Eye (tissue), 1 donor: ENCODE results near the gene PTGR2.
A peak's percentile ranks its signal among the peaks of the same experiment; 100 is the strongest.
"Not testable (repeated sequence)": the region's sequence is repeated elsewhere in the genome, so short reads cannot be mapped to it uniquely, and the experiment has no call there.

Experiments
- DNase-seq: peaks from one replicate; pipeline ENCODE4 v3.0.0-alpha.2; 2015

The PTGR2 gene

GRCh38 chr14:73887694-73888459, 36.2 kb downstream of the PTGR2 start:
- peak; percentile 1 for DNase-seq

- DNase-seq = no peak
Observed at GRCh38 chr14:73888460-73888725, 36.8 kb downstream of the PTGR2 start.

GRCh38 chr14:73888971-73889370, 37.3 kb downstream of the PTGR2 start:
- no peak for DNase-seq

GRCh38 chr14:73889376-73889775, 37.7 kb downstream of the PTGR2 start:
- no peak for DNase-seq

GRCh38 chr14:73894180-73894687, 42.6 kb downstream of the PTGR2 start:
- not testable (repeated sequence) for DNase-seq

- DNase-seq = no peak
Observed at GRCh38 chr14:73895939-73896338, 44.3 kb downstream of the PTGR2 start.

DNA sequence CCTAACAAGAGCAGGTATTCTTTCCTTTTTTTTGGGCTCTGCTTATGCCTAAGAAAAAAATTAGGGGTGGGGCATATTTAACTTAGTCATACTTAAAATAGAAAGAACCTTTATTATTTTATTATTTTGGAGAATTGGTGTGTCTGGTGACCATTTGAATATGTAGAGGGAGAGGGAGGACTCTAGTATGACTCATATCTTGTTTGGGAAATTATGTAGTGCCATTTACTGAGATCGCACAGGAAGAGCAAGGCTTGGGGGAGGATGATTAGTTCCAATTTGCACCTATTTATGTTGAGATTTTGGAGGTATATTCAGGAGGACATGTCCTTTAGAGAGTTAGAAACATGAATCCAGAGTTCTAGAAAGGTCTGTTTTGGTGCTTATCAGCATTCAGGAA, 44.9 kb downstream of the PTGR2 start:
- no peak for DNase-seq

GRCh38 chr14:73903028-73903427, 51.4 kb downstream of the PTGR2 start:
- no peak for DNase-seq

GRCh38 chr14:73909681-73910080, 58.0 kb downstream of the PTGR2 start:
- DNase-seq = no peak

GRCh38 chr14:73913256-73913655, 61.6 kb downstream of the PTGR2 start:
- no peak for DNase-seq

DNA sequence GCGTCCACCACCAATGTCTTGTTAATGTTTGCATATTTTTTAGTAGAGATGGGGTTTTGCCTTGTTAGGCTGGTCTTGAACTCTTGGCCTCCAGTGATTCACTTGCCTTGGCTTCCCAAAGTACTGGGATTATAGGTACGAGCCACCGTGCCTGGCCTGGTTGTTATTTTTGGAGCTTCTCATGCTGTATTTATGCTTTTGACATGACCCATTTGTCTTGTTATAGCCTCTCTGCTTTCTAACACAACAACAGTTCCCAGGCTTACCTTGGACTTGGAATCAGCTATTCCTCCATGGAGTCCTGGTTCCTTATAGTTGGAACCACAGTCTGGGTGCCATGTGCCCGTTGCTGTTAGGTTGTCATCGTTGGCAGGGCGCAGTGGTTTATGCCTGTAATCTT, 64.7 kb downstream of the PTGR2 start:
- no peak for DNase-seq

DNA sequence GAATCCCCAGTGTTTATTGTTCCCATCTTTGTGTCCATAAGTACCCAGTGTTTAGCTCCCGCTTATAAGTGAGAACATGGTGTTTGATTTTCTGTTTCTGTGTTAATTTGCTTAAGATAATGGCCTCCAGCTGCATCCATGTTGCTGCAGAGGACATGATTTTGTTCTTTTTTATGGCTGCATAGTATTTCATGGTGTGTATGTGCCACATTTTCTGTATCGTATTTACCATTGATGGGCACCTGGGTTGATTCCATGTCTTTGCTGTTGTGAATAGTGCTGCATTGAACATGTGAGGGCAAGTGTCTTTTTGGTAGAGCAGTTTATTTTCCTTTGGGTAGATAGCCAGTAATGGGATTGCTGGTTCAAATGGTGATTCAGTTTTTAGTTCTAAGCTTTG, 67.8 kb downstream of the PTGR2 start:
- DNase-seq = not testable (repeated sequence)

DNA sequence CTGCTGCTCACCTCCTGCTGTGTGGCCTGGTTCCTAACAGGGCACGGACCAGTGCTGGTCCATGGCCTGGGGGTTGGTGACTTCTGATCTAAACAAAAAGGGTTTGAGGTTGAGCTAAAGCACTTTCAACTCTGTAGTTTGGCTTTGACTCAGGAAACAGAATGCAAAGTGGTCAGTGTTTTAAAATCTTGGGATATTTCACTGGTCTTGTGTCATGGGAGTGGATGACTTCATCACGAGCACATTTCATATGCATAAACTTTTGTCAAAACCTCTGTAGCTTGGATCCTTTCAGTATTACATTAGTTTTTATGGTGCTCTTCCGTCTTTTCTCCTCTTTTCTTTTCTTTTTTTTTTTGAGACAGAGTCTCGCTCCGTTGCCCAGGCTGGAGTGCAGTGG, 72.7 kb downstream of the PTGR2 start:
- no peak for DNase-seq
